GM21576 (cell line): ENCODE results near the gene CPZ.
"Not testable (repeated sequence)": the region's sequence is repeated elsewhere in the genome, so short reads cannot be mapped to it uniquely, and the experiment has no call there.

ENCODE experiments used
- ATAC-seq: cut with Tn5 transposase; IDR thresholded peaks from one replicate; pipeline ENCODE4 v1.9.1; 2021; ENCODE audit warnings: mild to moderate bottlenecking, moderate library complexity; ENCODE audit not compliant: unreplicated experiment

Gene CPZ

GRCh38 chr4:8556341-8557150 is 36.0 kb upstream of the CPZ start:
- no peak for ATAC-seq

- ATAC-seq, result no peak
Measured at GRCh38 chr4:8557151-8558076, 35.2 kb upstream of the CPZ start.

DNA sequence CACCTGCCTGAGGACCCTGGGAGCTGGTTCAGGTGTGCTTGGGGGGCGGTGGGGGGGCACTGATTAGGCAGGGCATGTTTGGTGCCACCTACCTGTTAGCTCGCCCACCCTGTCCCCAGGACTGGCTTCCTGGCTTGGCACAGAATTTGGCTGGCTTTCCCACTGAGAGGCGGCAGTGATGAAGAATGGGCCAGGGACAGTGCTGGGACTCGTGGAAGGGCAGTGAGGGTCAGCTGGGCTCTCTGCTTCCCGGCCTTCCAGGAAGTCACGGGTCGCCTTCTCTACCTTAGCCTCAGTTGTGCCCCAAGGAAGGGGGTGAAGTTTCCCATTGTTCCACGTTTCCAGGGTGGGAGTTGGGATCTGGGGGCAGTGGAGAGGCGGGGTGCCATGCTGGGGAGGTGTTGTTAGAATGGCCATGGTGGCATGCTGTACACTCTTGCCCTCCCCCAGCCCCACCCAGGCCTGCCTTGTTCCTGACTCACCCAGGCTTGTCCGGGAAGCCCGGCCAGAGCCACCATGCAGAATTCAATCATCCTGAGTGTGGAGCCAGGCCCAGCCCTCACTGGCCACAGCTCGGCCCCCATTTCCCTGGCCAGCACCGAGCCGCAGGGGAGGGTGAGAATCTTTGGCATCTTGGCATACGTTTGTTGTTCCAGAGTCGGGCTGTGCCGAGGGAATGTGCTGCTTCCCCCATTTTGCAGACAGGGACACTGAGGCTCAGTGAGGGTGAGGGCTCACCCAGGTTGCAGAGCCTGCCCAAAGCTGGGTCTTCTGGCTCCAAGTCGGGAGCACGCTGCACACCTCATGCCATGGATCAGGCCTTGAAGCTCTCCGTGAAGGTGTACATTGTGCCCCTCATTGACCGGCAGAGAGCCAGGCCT is 34.2 kb upstream of the CPZ start:
- ATAC-seq, result no peak

DNA sequence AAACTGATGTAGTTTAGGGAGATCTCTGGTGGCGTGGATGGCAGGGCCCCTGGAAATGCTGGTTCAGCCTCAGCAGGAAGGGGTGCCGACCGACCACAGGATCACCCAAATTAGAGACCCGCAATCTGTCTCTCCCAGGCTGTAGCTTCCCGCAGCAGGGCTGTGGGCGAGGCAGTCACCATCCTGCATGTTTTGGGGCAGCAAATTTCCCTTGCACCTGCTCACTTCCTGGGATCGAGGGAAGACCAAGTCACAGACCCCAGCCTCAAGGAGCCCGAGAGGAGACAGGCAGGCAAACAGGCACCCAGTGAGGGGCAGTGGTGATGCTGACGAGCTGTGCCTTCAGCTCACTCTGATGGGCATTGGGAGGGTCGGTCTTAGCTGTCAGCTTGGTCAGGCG is 33.6 kb upstream of the CPZ start:
- no peak for ATAC-seq

- ATAC-seq, result no peak
Measured at GRCh38 chr4:8559524-8560264, 32.9 kb upstream of the CPZ start.

GRCh38 chr4:8560265-8561047 is 32.1 kb upstream of the CPZ start:
- no peak for ATAC-seq

DNA sequence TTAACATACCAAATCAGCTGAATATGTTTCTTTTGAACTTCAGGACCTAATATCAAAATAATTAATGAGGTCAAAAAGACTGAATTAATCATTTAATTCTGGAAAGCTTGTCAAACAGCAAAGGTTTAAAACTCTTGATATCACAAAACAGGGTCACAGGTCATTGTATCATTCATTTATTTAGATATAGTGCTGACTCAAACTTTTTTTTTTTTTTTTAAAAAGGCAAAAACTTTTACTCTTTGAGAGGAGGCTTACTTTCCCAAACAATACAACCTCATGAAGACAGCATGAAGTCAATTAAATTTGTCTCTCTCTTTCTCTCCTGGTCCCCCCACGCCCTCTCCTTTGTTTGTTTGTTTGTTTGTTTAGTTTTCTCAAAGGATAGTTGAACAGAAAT is 28.0 kb upstream of the CPZ start:
- no peak for ATAC-seq

DNA sequence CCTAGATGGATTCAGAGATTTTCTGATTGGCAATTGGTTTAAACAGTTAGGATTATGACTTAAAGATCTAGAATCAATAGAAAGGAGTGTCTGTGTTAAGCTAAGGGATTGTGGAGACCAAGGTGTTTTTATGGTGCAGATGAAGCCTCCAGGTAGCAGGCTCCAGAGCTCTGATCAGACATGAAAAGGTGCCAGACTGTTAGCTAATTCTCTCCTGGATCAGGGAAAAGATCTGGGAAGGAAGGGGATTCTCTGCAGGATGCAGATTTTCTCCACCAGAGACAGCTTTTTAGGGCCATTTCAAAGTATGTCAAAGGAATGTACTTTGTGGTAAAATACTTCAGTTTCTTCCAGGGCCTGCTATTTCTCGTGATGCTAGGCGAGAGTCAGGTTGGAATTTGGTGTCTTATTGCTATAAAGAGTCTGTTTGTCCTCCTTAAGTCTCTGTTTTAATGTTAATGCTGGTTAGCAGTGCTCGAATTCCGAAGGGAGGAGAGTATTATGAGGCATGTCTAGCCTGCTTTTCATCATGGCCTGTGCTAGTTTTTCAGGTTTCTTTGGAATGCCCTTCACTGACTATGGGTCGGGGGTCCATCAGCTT is 24.4 kb upstream of the CPZ start:
- no peak for ATAC-seq

DNA sequence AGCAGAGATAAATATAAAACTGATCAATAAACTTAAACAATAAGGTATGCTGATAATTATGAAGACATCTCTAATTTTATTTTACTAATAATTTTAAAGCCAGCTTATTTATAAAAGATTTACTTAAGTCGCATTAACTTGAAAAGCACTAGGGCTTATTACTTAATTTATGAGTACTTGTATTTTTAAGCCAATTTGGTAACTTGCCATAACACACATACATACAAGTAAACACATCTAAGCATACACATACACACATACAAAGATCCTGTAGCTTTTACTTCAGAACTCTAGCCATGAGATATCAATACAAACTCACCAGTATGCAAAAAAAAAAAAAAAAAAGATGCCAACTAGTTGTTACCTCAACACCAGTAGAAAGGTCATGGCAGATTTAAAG is 22.4 kb upstream of the CPZ start:
- no peak for ATAC-seq

DNA sequence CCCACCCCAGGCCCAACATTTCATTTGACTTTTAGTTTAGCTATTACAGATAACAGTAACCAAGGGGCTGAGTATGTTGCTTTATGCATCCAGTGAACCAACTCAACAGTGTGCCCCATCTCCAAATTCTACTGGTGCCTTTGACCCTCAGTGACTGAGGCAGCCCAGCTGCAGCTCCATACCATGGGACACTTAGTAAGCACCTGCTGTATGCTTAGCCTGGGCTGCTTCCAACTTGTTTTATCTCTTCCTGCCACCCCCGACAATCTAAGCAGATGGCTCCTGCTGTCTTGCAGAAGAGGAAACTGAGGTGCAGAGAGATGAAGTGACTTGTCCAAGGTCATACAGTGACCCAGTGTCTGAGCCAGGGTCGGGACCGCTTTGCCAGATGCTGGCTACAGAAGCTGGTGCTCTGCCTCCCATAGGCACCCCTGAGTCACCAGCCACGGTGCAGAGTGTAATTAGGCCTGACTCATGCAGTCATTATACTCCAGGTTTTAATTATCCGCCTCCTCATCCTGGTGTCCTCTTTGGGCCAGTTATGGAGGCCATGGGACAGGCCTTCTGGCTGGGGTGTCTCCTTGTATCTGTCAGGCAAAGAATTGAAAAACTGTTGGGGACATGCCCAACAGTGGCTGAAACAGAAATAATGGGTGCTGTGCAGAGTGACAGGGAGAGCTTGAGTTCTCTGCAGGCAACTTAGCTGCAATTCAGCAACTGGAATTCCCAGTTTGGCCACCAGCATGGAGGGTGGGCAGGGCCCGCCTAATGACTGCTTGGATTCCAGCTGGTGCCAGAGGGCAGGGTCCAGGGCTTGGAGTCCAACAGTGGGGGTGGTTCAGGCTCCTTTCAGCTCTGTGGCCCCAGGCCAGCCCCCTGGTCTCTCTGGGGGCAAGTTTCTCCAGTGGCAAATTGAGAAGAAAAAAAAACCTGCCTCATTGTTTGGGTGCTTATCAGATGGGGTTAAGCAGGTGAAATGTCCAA is 20.6 kb upstream of the CPZ start:
- no peak for ATAC-seq

GRCh38 chr4:8573266-8573665 is 19.3 kb upstream of the CPZ start:
- ATAC-seq, result no peak

DNA sequence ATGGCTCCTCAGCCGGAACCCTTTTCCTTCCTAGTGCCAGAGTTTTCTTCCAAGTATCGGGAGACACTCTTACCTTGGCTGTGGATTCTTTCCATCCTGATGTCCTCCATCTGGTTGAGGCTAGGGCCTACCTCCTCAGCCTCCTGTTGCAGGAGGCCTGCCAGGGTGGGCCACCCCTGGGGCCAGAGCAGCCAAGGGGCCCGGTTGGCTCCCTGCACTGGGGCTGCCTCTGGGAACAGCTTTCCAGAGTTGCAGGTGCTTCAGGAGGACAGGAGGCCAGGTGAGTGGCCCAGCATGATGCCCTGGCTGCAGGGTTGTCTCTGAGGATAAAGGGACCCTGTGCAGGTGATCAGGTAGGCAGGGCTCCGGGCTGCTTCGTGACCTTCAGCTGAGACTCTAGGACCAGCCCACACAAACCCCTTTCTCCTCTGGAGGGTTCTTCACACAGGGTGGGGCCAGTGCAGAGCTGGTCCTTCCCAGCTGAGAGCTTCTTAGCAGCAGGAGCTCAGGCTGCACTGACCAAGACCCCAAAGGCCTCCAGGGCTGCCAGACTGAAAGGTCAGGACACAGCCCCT is 17.7 kb upstream of the CPZ start:
- no peak for ATAC-seq

DNA sequence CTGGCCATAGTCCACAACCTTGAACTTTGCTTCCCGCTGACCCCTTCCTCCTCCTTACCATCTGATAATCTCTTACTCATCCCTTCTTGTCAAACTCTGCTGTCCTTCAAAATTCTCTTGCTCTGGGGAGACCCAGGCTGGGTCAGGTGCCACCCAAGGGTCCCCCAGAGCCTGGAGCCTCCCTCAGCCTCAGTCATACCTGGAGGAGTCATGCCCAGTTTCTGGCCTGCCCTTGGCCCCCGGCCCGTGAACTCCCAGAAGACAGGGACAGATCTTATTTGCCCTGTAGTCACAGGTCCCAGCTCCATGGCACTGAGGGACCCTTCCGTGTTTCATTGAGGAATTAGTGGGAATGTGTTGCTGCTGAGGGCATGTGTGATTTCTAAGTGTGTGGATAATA is 17.1 kb upstream of the CPZ start:
- ATAC-seq, result no peak

GRCh38 chr4:8576591-8576990 is 16.0 kb upstream of the CPZ start:
- ATAC-seq, result not testable (repeated sequence)

DNA sequence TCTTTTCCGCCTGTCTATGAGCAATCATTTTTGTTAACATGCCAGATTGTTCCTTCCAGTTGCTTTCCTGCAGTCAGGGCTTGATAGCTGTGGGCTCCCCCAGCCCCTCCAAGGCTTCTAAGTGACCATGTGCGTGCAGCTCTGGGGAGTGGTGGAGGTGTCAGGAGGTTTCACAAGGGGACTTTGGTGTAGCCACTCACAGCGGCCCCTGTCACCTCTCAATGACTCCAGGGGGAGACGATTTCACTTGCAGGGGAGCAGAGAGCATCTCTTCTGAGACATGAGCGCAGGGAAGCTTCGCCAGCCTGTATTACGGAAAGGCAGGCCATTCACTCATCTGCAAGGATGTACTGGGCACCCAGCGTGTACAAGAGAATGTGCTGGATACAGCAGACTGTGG is 15.5 kb upstream of the CPZ start:
- no peak for ATAC-seq

DNA sequence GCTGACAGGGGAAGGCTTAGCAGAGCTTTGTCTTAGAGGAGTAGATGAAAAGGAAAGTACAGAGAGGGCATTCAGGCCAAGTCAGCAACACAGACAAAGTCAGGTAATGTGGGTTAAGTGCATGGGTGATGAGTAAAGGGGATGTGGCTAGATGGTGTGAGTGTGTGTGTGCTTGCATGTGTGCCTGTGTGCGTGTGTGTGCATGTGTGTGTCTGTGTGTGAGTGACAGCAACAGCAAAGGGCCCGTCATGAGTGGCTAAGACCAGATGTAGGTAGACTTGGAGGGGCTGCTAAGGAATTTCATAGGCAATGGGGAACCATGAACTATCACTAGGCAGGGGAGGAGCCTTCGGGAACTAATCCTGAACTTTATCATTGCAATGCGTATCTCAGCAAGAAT is 14.6 kb upstream of the CPZ start:
- no peak for ATAC-seq

GRCh38 chr4:8578717-8579116 is 13.8 kb upstream of the CPZ start:
- ATAC-seq, result no peak
